HCT116 (cell line): ENCODE measurements around the gene AFAP1. TPM values are rescaled to one million over a fixed set of nuclear protein-coding genes. Genes with fewer than 3 reads are reported as not detected.

Source experiments
- ATAC-seq: fragments of 200-7000 bp; cut with Tn5 transposase; 2 replicates; pipeline ENCODE4 v1.9.1; 2020; ENCODE audit warnings: mild to moderate bottlenecking, moderate library complexity
- BruUV-seq: library from RNA; stranded (reverse); fragments of 400-500 nt; replicated peaks from 2 replicates; lab custom pipeline; 2021; lab: Mats Ljungman, UMichigan
- CTCF ChIA-PET: fragments of 300-600 bp; sonication (Branson Sonifier 250); formaldehyde crosslinking; loops from one replicate; lab custom pipeline; 2021; ENCODE audit warnings: antibody characterized with exemption; lab: Charles Lee
- POLR2A ChIA-PET: fragments of 300-600, 350-600 bp; sonication (Branson Sonifier 250); formaldehyde crosslinking; loops from one replicate; lab custom pipeline; 2021; ENCODE audit warnings: antibody characterized with exemption; lab: Charles Lee
- RAD21 ChIA-PET, 2 experiments: fragments of 300-600 bp; sonication (Branson Sonifier 250); formaldehyde crosslinking; loops; one replicate each; lab custom pipeline; 2023; ENCODE audit warnings: low total read pairs in 2 of 2; ENCODE audit not compliant: uncharacterized antibody in 2 of 2, unreplicated experiment in 2 of 2, low non-redundant PET in 1 of 2; lab: Charles Lee
- DNase-seq: peaks from one replicate; pipeline ENCODE4 v3.0.0-alpha.2; 2010; ENCODE audit warnings: low read depth, low spot score
- H2AFZ ChIP-seq: fragments of 200-600 bp; shearing (Covaris generic), sonication (generic); 2 replicates; pipeline ENCODE4 v1.6.1; 2017; ENCODE audit warnings: low read depth, mixed run types, mixed read lengths, antibody characterized with exemption, low read length; ENCODE audit not compliant: poor library complexity, severe bottlenecking
- H3K27ac ChIP-seq: 2 replicates; pipeline ENCODE4 v1.5.1; 2012; ENCODE audit warnings: low read depth, low read length
- H3K27me3 ChIP-seq: fragments of 200-600 bp; sonication (generic); 2 replicates; pipeline ENCODE4 v1.6.1; 2016; ENCODE audit warnings: mixed run types, low read length, mixed read lengths; ENCODE audit not compliant: insufficient read depth
- H3K36me3 ChIP-seq, 2 experiments: fragments of 200-500 bp in 1 of 2; fragments of 200-600 bp in 1 of 2; sonication (Bioruptor generic) in 1 of 2; sonication (generic) in 1 of 2; 2 replicates each; pipeline versions ENCODE4 v1.5.1 to v1.6.1; 2014 to 2016; ENCODE audit warnings: low read length in 2 of 2, inconsistent platforms in 1 of 2, mixed read lengths in 1 of 2, mixed run types in 1 of 2; ENCODE audit not compliant: insufficient read depth in 2 of 2, control insufficient read depth in 1 of 2
- H3K4me1 ChIP-seq, 2 experiments: fragments of 200-600 bp in 1 of 2; sonication (generic) in 1 of 2; 2 replicates each; pipeline versions ENCODE4 v1.5.1 to v1.6.1; 2012 to 2017; ENCODE audit warnings: low read length in 2 of 2, inconsistent platforms in 1 of 2, mild to moderate bottlenecking in 1 of 2, mixed read lengths in 1 of 2, mixed run types in 1 of 2, moderate library complexity in 1 of 2; ENCODE audit not compliant: insufficient read depth in 2 of 2, control insufficient read depth in 1 of 2
- H3K4me2 ChIP-seq: fragments of 200-600 bp; sonication (generic); 2 replicates; pipeline ENCODE4 v1.6.1; 2017; ENCODE audit warnings: mixed run types, low read length, mixed read lengths
- H3K4me3 ChIP-seq, 2 experiments: fragments of 200-600 bp in 1 of 2; sonication (generic) in 1 of 2; replicated peaks in 1 of 2; 2 replicates each; pipeline ENCODE4 v1.5.1; 2011 to 2016; ENCODE audit warnings: low read length in 2 of 2, control low read depth in 1 of 2, low read depth in 1 of 2, mild to moderate bottlenecking in 1 of 2, mixed read lengths in 1 of 2, mixed run types in 1 of 2
- H3K79me2 ChIP-seq: fragments of 200-600 bp; sonication (generic); 2 replicates; pipeline ENCODE4 v1.6.1; 2017; ENCODE audit warnings: mild to moderate bottlenecking, mixed run types, low read length, moderate library complexity, mixed read lengths; ENCODE audit not compliant: insufficient read depth
- H3K9ac ChIP-seq: fragments of 200-600 bp; sonication (generic); 2 replicates; pipeline ENCODE4 v1.6.1; 2016; ENCODE audit warnings: low read length, mixed read lengths
- H3K9me2 ChIP-seq: fragments of 200-600 bp; sonication (generic), shearing (Covaris generic); 2 replicates; pipeline ENCODE4 v1.6.1; 2017; ENCODE audit warnings: mixed run types, mild to moderate bottlenecking, moderate library complexity; ENCODE audit not compliant: insufficient read depth
- H3K9me3 ChIP-seq, 2 experiments: fragments of 200-500 bp in 1 of 2; fragments of 200-600 bp in 1 of 2; sonication (Bioruptor generic) in 1 of 2; sonication (generic) in 1 of 2; 2 replicates each; pipeline ENCODE4 v1.6.1; 2014 to 2017; ENCODE audit warnings: low read length in 2 of 2, mixed read lengths in 2 of 2, inconsistent platforms in 1 of 2, low read depth in 1 of 2, mild to moderate bottlenecking in 1 of 2, mixed run types in 1 of 2, moderate library complexity in 1 of 2; ENCODE audit not compliant: control insufficient read depth in 1 of 2, insufficient read depth in 1 of 2
- H4K20me1 ChIP-seq: fragments of 200-600 bp; sonication (generic), shearing (Covaris generic); 2 replicates; pipeline ENCODE4 v1.6.1; 2017; ENCODE audit warnings: mixed run types, mild to moderate bottlenecking, moderate library complexity; ENCODE audit not compliant: insufficient read depth
- CBX3 ChIP-seq: IDR thresholded peaks from 2 replicates; pipeline ENCODE4 v1.6.1; 2012; ENCODE audit warnings: low read depth
- CEBPB ChIP-seq: IDR thresholded peaks from 2 replicates; pipeline ENCODE4 v1.6.1; 2012; ENCODE audit warnings: low read depth
- EGR1 ChIP-seq: IDR thresholded peaks from 2 replicates; pipeline ENCODE4 v1.6.1; 2012; ENCODE audit warnings: low read depth
- ELF1 ChIP-seq: IDR thresholded peaks from 2 replicates; pipeline ENCODE4 v1.6.1; 2012; ENCODE audit warnings: low read depth, borderline replicate concordance
- EZH2phosphoT487 ChIP-seq: fragments of 200-600 bp; IDR thresholded peaks from 2 replicates; pipeline ENCODE4 v1.6.1; 2018; ENCODE audit warnings: antibody characterized with exemption, borderline replicate concordance
- FOSL1 ChIP-seq: IDR thresholded peaks from 2 replicates; pipeline ENCODE4 v1.6.1; 2012; ENCODE audit warnings: low read depth
- JUND ChIP-seq: IDR thresholded peaks from 2 replicates; pipeline ENCODE4 v1.6.1; 2012
- POLR2A ChIP-seq: IDR thresholded peaks from 2 replicates; pipeline ENCODE4 v1.7.0; 2011; ENCODE audit warnings: borderline replicate concordance; ENCODE audit not compliant: insufficient read depth, insufficient read length; ENCODE audit errors: extremely low read depth
- POLR2AphosphoS5 ChIP-seq: IDR thresholded peaks from 2 replicates; pipeline ENCODE4 v1.6.1; 2011; ENCODE audit warnings: mild to moderate bottlenecking, low read depth, low read length, moderate library complexity
- SP1 ChIP-seq: IDR thresholded peaks from 2 replicates; pipeline ENCODE4 v1.6.1; 2012; ENCODE audit warnings: low read depth
- SRF ChIP-seq: IDR thresholded peaks from 2 replicates; pipeline ENCODE4 v1.6.1; 2012; ENCODE audit warnings: low read depth
- TCF7L2 ChIP-seq: IDR thresholded peaks from 2 replicates; pipeline ENCODE4 v1.7.0; 2011; ENCODE audit warnings: borderline replicate concordance, inconsistent platforms; ENCODE audit not compliant: insufficient read depth, insufficient read length; ENCODE audit errors: extremely low read depth
- ZFX ChIP-seq: fragments of 450-650 bp; IDR thresholded peaks from 2 replicates; pipeline ENCODE4 v1.6.1; 2017
- ZNF274 ChIP-seq: fragments of 200-500 bp; sonication (Bioruptor generic); IDR thresholded peaks from 2 replicates; pipeline ENCODE4 v1.6.1; 2014; ENCODE audit warnings: mild to moderate bottlenecking, low read depth, low read length, inconsistent platforms
- intact Hi-C: fragments of 100-400 bp; cut with micrococcal nuclease; formaldehyde crosslinking; loops from 2 replicates; pipeline ENCODE4 v1.10.0; 2022
- total RNA-seq: library from RNA; stranded (reverse); gene quantifications from one replicate; pipeline ENCODE4 v1.2.1, GENCODE V29; 2021; ENCODE audit not compliant: unreplicated experiment
- TF ChIP-seq, protein P1 (sequence below): IDR thresholded peaks from 2 replicates; pipeline ENCODE4 v1.6.1; 2011; ENCODE audit warnings: mild to moderate bottlenecking, low read length, moderate library complexity; ENCODE audit not compliant: insufficient replicate concordance; ENCODE audit errors: extremely low read depth
- TF ChIP-seq, protein P2 (sequence below): IDR thresholded peaks from 2 replicates; pipeline ENCODE4 v1.6.1; 2012
- TF ChIP-seq, protein P3 (sequence below), 3 experiments: fragments of 200-600 bp in 1 of 3; sonication (generic) in 1 of 3; IDR thresholded peaks in 2 of 3; conservative IDR thresholded peaks in 1 of 3; 2 replicates each; pipeline ENCODE4 v1.5.1; 2012 to 2017; ENCODE audit warnings: low read depth in 2 of 3, low read length in 2 of 3, antibody characterized with exemption in 1 of 3, borderline replicate concordance in 1 of 3, control low read depth in 1 of 3, mild to moderate bottlenecking in 1 of 3, mixed read lengths in 1 of 3, mixed run types in 1 of 3, moderate library complexity in 1 of 3; ENCODE audit not compliant: insufficient read depth in 1 of 3
- TF ChIP-seq, protein P4 (sequence below): IDR thresholded peaks from 2 replicates; pipeline ENCODE4 v1.6.1; 2012

Gene AFAP1
- total RNA-seq, 1 experiment from 2014 or later, result 19.4 TPM

DNA sequence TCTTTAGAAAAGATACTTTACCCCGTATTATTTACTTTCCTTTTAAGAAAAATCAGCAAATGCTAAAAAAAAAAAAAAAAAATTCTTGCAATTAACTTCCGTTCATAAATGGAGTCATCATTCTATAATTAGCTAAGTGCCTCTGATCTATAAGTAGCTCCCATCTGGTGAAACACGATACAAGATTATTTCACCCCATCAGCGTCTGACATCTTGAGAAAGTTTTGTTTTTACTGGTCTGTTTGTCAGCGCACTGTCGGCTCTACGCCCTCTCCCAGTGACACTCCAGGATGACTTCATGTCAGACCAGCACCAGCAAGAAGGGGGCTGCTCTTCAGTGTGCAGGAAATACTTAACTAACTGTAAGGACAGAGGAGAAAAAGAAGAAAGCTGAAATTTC is 108.3 kb downstream of the AFAP1 start:
- DNase-seq (no peak), ATAC-seq (no peak)
- no TSS peak for BruUV-seq
- CTCF ChIA-PET, result interaction anchor here (0.9 kb wide), 1 partner anchor 27 kb away, joined by 6 read pairs; no protein-coding TSS in a partner anchor
- Histone ChIP-seq H3K36me3 (no peaks in the 10 kb centered on the region), H3K9me3 (no peaks in the 10 kb centered on the region), H3K27ac (no peak overlapping the region), H4K20me1 (no peaks in the 10 kb centered on the region), H3K9me2 (no peaks in the 10 kb centered on the region), H3K27me3 (no peaks in the 10 kb centered on the region), H3K9ac (no peak overlapping the region), H2AFZ (no peak overlapping the region), H3K79me2 (no peaks in the 10 kb centered on the region), H3K4me1 (peaks cover 7 to 12% of the 10 kb centered on the region in 2 experiments; a peak in 2 of 4 replicates), H3K4me2 (no peak overlapping the region), H3K4me3 (no peak overlapping the region)
- TF ChIP-seq, protein P1, sequence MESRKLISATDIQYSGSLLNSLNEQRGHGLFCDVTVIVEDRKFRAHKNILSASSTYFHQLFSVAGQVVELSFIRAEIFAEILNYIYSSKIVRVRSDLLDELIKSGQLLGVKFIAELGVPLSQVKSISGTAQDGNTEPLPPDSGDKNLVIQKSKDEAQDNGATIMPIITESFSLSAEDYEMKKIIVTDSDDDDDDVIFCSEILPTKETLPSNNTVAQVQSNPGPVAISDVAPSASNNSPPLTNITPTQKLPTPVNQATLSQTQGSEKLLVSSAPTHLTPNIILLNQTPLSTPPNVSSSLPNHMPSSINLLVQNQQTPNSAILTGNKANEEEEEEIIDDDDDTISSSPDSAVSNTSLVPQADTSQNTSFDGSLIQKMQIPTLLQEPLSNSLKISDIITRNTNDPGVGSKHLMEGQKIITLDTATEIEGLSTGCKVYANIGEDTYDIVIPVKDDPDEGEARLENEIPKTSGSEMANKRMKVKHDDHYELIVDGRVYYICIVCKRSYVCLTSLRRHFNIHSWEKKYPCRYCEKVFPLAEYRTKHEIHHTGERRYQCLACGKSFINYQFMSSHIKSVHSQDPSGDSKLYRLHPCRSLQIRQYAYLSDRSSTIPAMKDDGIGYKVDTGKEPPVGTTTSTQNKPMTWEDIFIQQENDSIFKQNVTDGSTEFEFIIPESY, result no peak
- no peak for TF ChIP-seq ELF1
- TF ChIP-seq POLR2AphosphoS5, result no peak
- TF ChIP-seq JUND, result no peak
- TF ChIP-seq SP1, result no peak
- TF ChIP-seq CEBPB, result no peak
- TF ChIP-seq, protein P2, sequence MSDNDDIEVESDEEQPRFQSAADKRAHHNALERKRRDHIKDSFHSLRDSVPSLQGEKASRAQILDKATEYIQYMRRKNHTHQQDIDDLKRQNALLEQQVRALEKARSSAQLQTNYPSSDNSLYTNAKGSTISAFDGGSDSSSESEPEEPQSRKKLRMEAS, result no peak
- TF ChIP-seq FOSL1, result no peak
- TF ChIP-seq POLR2A, result no peak
- no peak for TF ChIP-seq TCF7L2
- TF ChIP-seq, protein P3, sequence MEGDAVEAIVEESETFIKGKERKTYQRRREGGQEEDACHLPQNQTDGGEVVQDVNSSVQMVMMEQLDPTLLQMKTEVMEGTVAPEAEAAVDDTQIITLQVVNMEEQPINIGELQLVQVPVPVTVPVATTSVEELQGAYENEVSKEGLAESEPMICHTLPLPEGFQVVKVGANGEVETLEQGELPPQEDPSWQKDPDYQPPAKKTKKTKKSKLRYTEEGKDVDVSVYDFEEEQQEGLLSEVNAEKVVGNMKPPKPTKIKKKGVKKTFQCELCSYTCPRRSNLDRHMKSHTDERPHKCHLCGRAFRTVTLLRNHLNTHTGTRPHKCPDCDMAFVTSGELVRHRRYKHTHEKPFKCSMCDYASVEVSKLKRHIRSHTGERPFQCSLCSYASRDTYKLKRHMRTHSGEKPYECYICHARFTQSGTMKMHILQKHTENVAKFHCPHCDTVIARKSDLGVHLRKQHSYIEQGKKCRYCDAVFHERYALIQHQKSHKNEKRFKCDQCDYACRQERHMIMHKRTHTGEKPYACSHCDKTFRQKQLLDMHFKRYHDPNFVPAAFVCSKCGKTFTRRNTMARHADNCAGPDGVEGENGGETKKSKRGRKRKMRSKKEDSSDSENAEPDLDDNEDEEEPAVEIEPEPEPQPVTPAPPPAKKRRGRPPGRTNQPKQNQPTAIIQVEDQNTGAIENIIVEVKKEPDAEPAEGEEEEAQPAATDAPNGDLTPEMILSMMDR (IDR thresholded peaks at IDR 0.05 in 2 of 3, conservative IDR thresholded peaks at IDR 0.05 in 1 of 3; ENCODE audit: borderline replicate concordance in 1 of 3, insufficient read depth in 1 of 3, low read depth in 2 of 3, low read length in 2 of 3), result no peak
- TF ChIP-seq EZH2phosphoT487, result no peak
- TF ChIP-seq, protein P4, sequence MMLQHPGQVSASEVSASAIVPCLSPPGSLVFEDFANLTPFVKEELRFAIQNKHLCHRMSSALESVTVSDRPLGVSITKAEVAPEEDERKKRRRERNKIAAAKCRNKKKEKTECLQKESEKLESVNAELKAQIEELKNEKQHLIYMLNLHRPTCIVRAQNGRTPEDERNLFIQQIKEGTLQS, result no peak
- TF ChIP-seq CBX3, result no peak
- no peak for TF ChIP-seq ZFX
- TF ChIP-seq EGR1, result no peak
- no peak for TF ChIP-seq ZNF274
- no peak for TF ChIP-seq SRF
- intact Hi-C loops, result no loop called here
- RAD21 ChIA-PET, result no interaction called here
- POLR2A ChIA-PET, result no interaction called here
